NCI-H2029 treated with DMSO at 0.1 percent for 48 hours (cell line): ENCODE results near the gene PHF2.

Experiments
- DNase-seq: peaks from one replicate; lab custom pipeline; 2025; lab: John Stamatoyannopoulos, UW

PHF2 gene

DNA sequence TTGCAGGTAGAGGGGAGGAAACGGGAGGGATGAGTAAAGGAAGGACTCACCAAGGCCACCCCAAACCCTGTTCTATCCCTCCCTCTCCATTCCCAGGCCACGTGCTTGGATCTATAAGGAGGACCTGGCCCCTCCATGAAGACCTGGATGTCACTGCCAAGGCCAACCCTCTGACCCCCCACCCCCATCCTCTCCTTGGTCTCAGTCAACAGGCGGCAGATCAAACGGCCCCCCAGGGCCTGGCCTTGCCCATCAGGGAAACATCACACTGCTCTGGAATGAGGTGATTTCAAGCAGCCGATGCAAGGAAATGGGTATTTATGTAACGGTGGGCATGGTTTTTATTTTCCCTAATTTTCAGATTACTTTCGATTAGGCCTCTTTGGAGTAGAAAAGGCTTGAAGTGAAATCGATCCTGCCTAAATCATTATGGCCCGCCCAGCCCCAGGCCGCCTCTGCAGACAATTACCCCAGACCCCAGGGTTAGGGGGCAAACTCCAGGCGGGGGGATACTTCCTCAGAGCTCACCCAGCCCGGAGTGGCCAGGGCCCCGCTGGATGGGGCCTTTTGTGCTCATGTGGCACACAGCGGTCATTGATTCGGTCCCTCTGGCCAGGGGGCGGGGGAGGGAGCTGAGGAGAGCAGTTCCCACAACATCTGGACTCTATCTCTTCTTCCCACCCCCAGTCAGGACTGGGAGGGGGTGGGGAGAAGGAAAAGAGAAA, 125.3 kb downstream of the PHF2 start:
- DNase-seq: no peak

DNA sequence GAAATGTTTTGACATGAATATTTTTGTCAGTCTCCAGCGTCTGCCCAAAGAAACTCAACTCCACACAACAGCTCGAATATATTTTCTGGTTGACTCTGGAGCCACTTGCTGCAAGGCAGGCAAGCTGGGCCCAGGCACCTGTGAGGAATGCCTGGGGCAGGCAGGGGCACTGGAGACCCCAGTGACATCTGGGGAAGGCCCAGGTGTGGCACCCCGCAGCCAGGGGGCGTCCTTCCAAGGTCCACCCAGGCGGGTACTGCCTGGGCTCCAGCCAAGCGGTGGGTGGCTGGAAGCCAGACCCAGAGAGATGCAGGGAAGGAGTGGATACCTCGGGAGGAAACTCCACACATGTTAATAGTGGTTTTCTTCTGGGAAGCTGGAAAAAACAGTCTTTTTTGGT, 125.9 kb downstream of the PHF2 start:
- no peak for DNase-seq

DNA sequence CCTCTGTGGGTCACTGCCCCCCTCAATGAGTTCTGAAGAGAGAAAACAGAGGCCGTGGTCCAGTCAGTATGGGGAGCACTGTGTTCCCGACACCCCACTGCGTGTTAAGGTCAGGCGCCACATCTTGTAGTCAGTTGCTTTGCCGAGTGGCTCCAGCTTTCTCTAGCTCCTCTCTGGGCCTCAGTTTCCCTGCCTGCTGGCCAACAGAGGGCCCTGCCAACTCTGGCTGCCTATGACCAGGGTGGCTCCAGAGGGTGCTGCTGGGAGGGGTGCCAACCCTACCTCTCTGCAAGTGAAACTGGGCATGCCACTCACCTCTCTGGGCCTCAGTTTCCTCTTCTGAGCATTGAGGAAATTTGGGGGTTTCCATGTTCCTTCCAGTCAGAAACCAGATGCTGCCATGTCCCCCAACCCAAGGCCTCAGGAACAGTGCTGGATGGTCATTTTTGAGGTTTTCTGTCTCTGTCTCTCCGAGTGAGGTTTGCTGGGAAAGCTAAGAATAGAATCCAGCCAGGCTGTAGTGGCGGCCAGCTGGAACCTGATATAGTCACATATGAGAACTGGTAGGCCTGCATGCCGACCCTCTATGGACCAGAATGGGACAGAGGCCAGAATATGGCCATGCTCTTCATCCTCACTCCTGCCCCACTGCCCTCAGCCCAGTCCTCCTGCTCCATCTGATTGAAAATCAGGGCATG, 132.1 kb downstream of the PHF2 start:
- no peak for DNase-seq

- no peak for DNase-seq
Measured at GRCh38 chr9:93708987-93709302, 132.6 kb downstream of the PHF2 start.

GRCh38 chr9:93709600-93710369, 133.4 kb downstream of the PHF2 start:
- no peak for DNase-seq

DNA sequence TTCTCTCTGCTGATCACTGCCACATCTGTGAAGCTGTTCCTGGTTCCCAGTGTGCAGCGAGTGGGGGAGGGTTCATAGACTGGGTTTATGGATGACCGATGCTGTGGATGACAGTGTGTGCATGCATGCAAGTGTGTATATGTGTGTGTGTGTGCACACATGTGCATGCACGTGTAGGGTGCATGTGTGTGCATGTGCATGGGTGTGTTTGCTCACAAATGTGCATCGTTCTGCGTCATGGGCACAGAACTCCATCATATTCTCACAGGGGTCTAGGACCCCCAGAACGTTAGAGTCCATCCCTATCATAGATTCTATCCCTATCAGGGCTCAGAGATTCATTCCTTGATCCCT, 134.0 kb downstream of the PHF2 start:
- DNase-seq: no peak

DNA sequence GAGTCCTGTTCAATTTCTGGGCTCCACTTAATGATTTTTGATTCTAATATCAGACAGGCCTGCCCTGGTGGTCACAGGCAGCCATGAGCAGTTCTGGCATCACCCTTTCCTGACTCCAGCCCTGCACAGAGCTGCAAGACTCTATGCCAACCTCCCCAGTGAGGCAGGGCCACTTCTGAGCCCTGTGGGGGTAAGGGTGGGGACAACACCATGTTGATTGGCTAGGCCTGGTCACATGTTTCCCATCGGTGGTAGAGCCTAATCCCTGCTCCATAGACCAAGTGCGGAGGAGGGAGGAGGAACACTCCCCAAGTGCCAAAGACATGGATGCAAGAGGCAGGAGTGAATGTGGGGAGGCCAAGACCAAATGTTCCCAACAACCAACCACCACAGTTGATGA, 134.6 kb downstream of the PHF2 start:
- no peak for DNase-seq

DNA sequence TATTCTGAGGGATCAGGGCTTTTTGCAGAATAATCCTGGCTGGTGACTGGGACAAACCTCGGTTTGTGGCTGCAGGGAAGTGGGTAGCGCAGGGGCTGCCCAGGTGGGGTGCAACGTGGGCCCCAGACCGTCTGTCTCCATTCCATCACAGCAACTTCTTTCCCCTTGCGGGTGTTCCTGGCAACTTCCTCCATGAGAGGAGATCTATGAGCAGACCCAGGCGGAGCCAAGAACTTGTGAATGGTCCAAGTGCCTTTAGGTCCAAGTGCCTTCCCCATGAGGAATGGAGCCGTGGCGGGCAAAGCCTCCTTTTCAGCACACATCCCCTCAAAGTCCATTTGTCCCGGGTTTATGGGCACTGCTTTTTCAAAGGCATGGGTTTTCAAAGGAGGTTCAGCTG, 136.5 kb downstream of the PHF2 start:
- DNase-seq: no peak

GRCh38 chr9:93713716-93714115, 137.3 kb downstream of the PHF2 start:
- no peak for DNase-seq

GRCh38 chr9:93721417-93721965, 145.1 kb downstream of the PHF2 start:
- DNase-seq: no peak

GRCh38 chr9:93724852-93725251, 148.5 kb downstream of the PHF2 start:
- no peak for DNase-seq

DNA sequence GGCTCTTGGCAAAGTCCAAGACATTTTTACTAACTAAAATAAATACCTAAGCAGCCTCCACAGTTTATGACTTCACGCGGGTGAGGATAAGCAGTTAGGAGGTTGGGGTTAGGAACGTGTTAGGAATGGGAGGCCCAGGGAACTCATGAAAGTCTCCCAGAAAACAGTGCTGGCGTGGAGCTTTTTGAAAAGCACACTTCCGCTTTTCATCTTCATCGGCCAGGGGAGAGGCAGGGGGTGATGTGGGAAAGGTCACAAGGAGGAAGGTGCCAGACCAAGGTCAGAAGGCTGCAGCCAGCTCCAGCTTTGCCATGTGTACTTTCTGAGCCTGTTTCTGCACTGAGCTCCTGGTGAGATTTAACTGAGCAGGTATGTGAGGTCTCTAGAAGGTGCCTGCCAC, 149.0 kb downstream of the PHF2 start:
- no peak for DNase-seq

GRCh38 chr9:93726147-93726546, 149.8 kb downstream of the PHF2 start:
- DNase-seq: no peak
